Prostate gland (tissue), 1 donor: ENCODE data around the gene ECHDC1.

ENCODE experiments used
- POLR2A ChIP-seq: fragments of 450-650 bp; IDR thresholded peaks from one replicate; pipeline ENCODE4 v1.6.1; 2016; ENCODE audit warnings: antibody characterized with exemption, mild to moderate bottlenecking
- POLR2AphosphoS5 ChIP-seq: sonication (generic); formaldehyde crosslinking; IDR thresholded peaks from one replicate; pipeline ENCODE4 v1.6.1; 2017; ENCODE audit warnings: antibody characterized with exemption

GRCh38 chr6:127352524-127352923, 9.1 kb upstream of the ECHDC1 start:
- TF ChIP-seq POLR2A: no peak
- TF ChIP-seq POLR2AphosphoS5: no peak
